OCI-M2 (cell line): ENCODE measurements around the gene DNAJC15.

Source experiments
- DNase-seq: peaks from one replicate; lab custom pipeline; 2025; ENCODE audit not compliant: unreplicated experiment; lab: John Stamatoyannopoulos, UW

Gene DNAJC15

GRCh38 chr13:43080199-43080598 is 56.8 kb downstream of the DNAJC15 start:
- DNase-seq, result no peak

- DNase-seq, result no peak
These were observed 58.5 kb downstream of the DNAJC15 start for GRCh38 chr13:43081866-43082265.

GRCh38 chr13:43083750-43084149 is 60.4 kb downstream of the DNAJC15 start:
- DNase-seq, result no peak

- DNase-seq, result no peak
These were observed 62.2 kb downstream of the DNAJC15 start for GRCh38 chr13:43085545-43085944.

GRCh38 chr13:43086181-43086580 is 62.8 kb downstream of the DNAJC15 start:
- no peak for DNase-seq

GRCh38 chr13:43088093-43088511 is 64.7 kb downstream of the DNAJC15 start:
- DNase-seq, result no peak

GRCh38 chr13:43089912-43090498 is 66.6 kb downstream of the DNAJC15 start:
- no peak for DNase-seq

- no peak for DNase-seq
These were observed 71.5 kb downstream of the DNAJC15 start for GRCh38 chr13:43094901-43095300.

GRCh38 chr13:43095771-43096719 is 72.7 kb downstream of the DNAJC15 start:
- no peak for DNase-seq

GRCh38 chr13:43100667-43101066 is 77.3 kb downstream of the DNAJC15 start:
- DNase-seq, result no peak

GRCh38 chr13:43102304-43102703 is 78.9 kb downstream of the DNAJC15 start:
- no peak for DNase-seq

- no peak for DNase-seq
These were observed 84.4 kb downstream of the DNAJC15 start for GRCh38 chr13:43107780-43108179.

- no peak for DNase-seq
These were observed 86.7 kb downstream of the DNAJC15 start for GRCh38 chr13:43110036-43110435.

GRCh38 chr13:43110658-43111057 is 87.3 kb downstream of the DNAJC15 start:
- DNase-seq, result no peak

GRCh38 chr13:43111559-43112400 is 88.4 kb downstream of the DNAJC15 start:
- DNase-seq, result no peak

- no peak for DNase-seq
These were observed 90.2 kb downstream of the DNAJC15 start for GRCh38 chr13:43113603-43114002.

GRCh38 chr13:43114504-43114903 is 91.1 kb downstream of the DNAJC15 start:
- DNase-seq, result no peak

- DNase-seq, result no peak
These were observed 91.8 kb downstream of the DNAJC15 start for GRCh38 chr13:43115141-43115540.

GRCh38 chr13:43116242-43116641 is 92.9 kb downstream of the DNAJC15 start:
- no peak for DNase-seq

- DNase-seq, result no peak
These were observed 95.1 kb downstream of the DNAJC15 start for GRCh38 chr13:43118521-43118920.

GRCh38 chr13:43119206-43119605 is 95.8 kb downstream of the DNAJC15 start:
- no peak for DNase-seq
